HEK293T (cell line): Measurements from ENCODE around the gene GJA4.
A peak's percentile ranks its signal among the peaks of the same experiment; 100 is the strongest.
"Not testable (repeated sequence)": the region's sequence is repeated elsewhere in the genome, so short reads cannot be mapped to it uniquely, and the experiment has no call there.

Experiments
- CTCF ChIA-PET: fragments of 350-600 bp; formaldehyde crosslinking; extraction: SDS; loops from one replicate; lab custom pipeline; 2021; ENCODE audit warnings: antibody characterized with exemption, inconsistent platforms; lab: Yijun Ruan, JAX
- POLR2A ChIA-PET: fragments of 350-600 bp; formaldehyde crosslinking; extraction: SDS; loops from one replicate; lab custom pipeline; 2020; ENCODE audit warnings: antibody characterized with exemption, inconsistent platforms; lab: Yijun Ruan, JAX
- DNase-seq: peaks from one replicate; pipeline ENCODE4 v3.0.0; 2012; ENCODE audit warnings: mixed read lengths; ENCODE audit errors: extremely low spot score
- ARNT ChIP-seq: fragments of 450-650 bp; IDR thresholded peaks from 2 replicates; pipeline ENCODE4 v1.6.1; 2017; ENCODE audit warnings: mild to moderate bottlenecking
- BHLHE40 ChIP-seq: fragments of 450-650 bp; IDR thresholded peaks from 2 replicates; pipeline ENCODE4 v1.6.1; 2016; ENCODE audit warnings: mild to moderate bottlenecking, moderate library complexity, borderline replicate concordance
- CTBP1 ChIP-seq: fragments of 450-650 bp; IDR thresholded peaks from 2 replicates; pipeline ENCODE4 v1.6.1; 2016; ENCODE audit warnings: borderline replicate concordance
- ELF4 ChIP-seq: fragments of 450-650 bp; IDR thresholded peaks from 2 replicates; pipeline ENCODE4 v1.6.1; 2017; ENCODE audit warnings: antibody characterized with exemption
- FOXA1 ChIP-seq: fragments of 450-650 bp; IDR thresholded peaks from 2 replicates; pipeline ENCODE4 v1.6.1; 2016; ENCODE audit warnings: mild to moderate bottlenecking
- FOXK2 ChIP-seq: fragments of 450-650 bp; IDR thresholded peaks from 2 replicates; pipeline ENCODE4 v1.6.1; 2016; ENCODE audit warnings: mild to moderate bottlenecking
- FOXM1 ChIP-seq: fragments of 450-650 bp; IDR thresholded peaks from 2 replicates; pipeline ENCODE4 v1.6.1; 2017; ENCODE audit warnings: mild to moderate bottlenecking, borderline replicate concordance
- HDGF ChIP-seq: fragments of 450-650 bp; IDR thresholded peaks from 2 replicates; pipeline ENCODE4 v1.6.1; 2017; ENCODE audit warnings: antibody characterized with exemption, borderline replicate concordance
- L3MBTL2 ChIP-seq: fragments of 450-650 bp; conservative IDR thresholded peaks from 2 replicates; pipeline ENCODE4 v1.6.1; 2016; ENCODE audit warnings: mild to moderate bottlenecking
- LEF1 ChIP-seq: fragments of 450-650 bp; IDR thresholded peaks from 2 replicates; pipeline ENCODE4 v1.6.1; 2017; ENCODE audit warnings: mild to moderate bottlenecking, borderline replicate concordance
- NFRKB ChIP-seq: fragments of 450-650 bp; IDR thresholded peaks from 2 replicates; pipeline ENCODE4 v1.6.1; 2016; ENCODE audit warnings: mild to moderate bottlenecking, moderate library complexity
- SP1 ChIP-seq: fragments of 450-650 bp; IDR thresholded peaks from 2 replicates; pipeline ENCODE4 v1.6.1; 2017
- SUZ12 ChIP-seq: fragments of 450-650 bp; IDR thresholded peaks from 2 replicates; pipeline ENCODE4 v1.6.1; 2016; ENCODE audit warnings: mild to moderate bottlenecking
- TARDBP ChIP-seq: fragments of 450-650 bp; IDR thresholded peaks from 2 replicates; pipeline ENCODE4 v1.6.1; 2016
- ZNF384 ChIP-seq: fragments of 450-650 bp; IDR thresholded peaks from 2 replicates; pipeline ENCODE4 v1.6.1; 2016
- TF ChIP-seq, protein P1 (sequence below): fragments of 450-650 bp; IDR thresholded peaks from 2 replicates; pipeline ENCODE4 v1.6.1; 2016

Gene GJA4

GRCh38 chr1:34795916-34796315, 3.1 kb downstream of the GJA4 start:
- ChIA-PET CTCF (no interaction called here), POLR2A (interaction anchor here (1.5 kb wide), 1 partner anchor 64 kb away, joined by 3 read pairs; the partner anchor contains the start of gene SMIM12)
- TF ChIP-seq ELF4 (no peak), L3MBTL2 (no peak), SP1 (no peak), CTBP1 (no peak), NFRKB (no peak), ARNT (no peak), FOXA1 (no peak), SUZ12 (no peak), FOXK2 (no peak), HDGF (no peak), ZNF384 (no peak), FOXM1 (no peak)
- DNase-seq = no peak

GRCh38 chr1:34796990-34797389, 4.2 kb downstream of the GJA4 start:
- no peak for TF ChIP-seq SP1
- no peak for TF ChIP-seq ELF4
- no peak for TF ChIP-seq FOXK2
- TF ChIP-seq FOXA1 = no peak
- TF ChIP-seq SUZ12 = no peak
- CTCF ChIA-PET = interaction anchor here (0.6 kb wide), 1 partner anchor 23 kb away, joined by 3 read pairs; no protein-coding TSS in a partner anchor
- no peak for DNase-seq
- POLR2A ChIA-PET = interaction anchor here (1.5 kb wide), 1 partner anchor 63 kb away, joined by 3 read pairs; the partner anchor contains the start of gene SMIM12

GRCh38 chr1:34800214-34800613, 7.4 kb downstream of the GJA4 start:
- ChIA-PET POLR2A (no interaction called here), CTCF (no interaction called here)
- DNase-seq = no peak
- TF ChIP-seq ELF4 = no peak
- TF ChIP-seq HDGF = no peak
- TF ChIP-seq ZNF384 = no peak
- TF ChIP-seq TARDBP = no peak
- TF ChIP-seq FOXM1 = no peak
- TF ChIP-seq ARNT = no peak
- no peak for TF ChIP-seq SP1
- TF ChIP-seq L3MBTL2 = no peak
- no peak for TF ChIP-seq FOXK2
- TF ChIP-seq, protein P1, sequence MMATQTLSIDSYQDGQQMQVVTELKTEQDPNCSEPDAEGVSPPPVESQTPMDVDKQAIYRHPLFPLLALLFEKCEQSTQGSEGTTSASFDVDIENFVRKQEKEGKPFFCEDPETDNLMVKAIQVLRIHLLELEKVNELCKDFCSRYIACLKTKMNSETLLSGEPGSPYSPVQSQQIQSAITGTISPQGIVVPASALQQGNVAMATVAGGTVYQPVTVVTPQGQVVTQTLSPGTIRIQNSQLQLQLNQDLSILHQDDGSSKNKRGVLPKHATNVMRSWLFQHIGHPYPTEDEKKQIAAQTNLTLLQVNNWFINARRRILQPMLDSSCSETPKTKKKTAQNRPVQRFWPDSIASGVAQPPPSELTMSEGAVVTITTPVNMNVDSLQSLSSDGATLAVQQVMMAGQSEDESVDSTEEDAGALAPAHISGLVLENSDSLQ = no peak

DNA sequence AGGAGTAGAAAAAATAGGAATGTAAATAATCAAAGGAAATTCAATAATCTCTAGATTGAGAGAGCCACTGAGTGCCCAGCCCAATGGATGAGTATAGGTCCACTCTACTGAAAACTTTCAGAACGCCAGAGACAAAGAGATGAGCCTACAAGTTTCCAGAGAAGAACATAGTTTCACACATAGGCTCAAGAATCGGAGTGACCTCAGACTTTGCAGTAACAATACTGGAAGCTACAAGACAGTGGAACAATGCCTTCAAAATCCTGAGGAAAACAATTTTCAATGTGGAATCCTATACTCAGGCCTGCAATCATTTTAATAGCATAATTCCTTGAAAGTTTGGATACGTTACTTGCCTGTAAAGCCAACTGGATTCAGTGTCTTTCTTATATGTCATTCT, 11.0 kb downstream of the GJA4 start:
- DNase-seq = no peak
- ChIA-PET CTCF (no interaction called here), POLR2A (no interaction called here)
- no peak for TF ChIP-seq L3MBTL2
- no peak for TF ChIP-seq CTBP1
- no peak for TF ChIP-seq FOXA1
- TF ChIP-seq ARNT = no peak
- TF ChIP-seq SP1 = no peak
- TF ChIP-seq HDGF = no peak
- no peak for TF ChIP-seq FOXK2
- TF ChIP-seq FOXM1 = no peak
- TF ChIP-seq NFRKB = no peak
- no peak for TF ChIP-seq ELF4
- TF ChIP-seq, protein P1 = no peak
- no peak for TF ChIP-seq BHLHE40

GRCh38 chr1:34806396-34806795, 13.6 kb downstream of the GJA4 start:
- ChIA-PET CTCF (interaction anchor here (0.6 kb wide), 1 partner anchor 732 kb away, joined by 4 read pairs; no protein-coding TSS in a partner anchor), POLR2A (no interaction called here)
- no peak for TF ChIP-seq FOXM1
- no peak for TF ChIP-seq LEF1
- no peak for TF ChIP-seq NFRKB
- no peak for TF ChIP-seq SP1
- no peak for TF ChIP-seq ELF4
- TF ChIP-seq BHLHE40 = no peak
- TF ChIP-seq HDGF = no peak
- no peak for TF ChIP-seq SUZ12
- no peak for TF ChIP-seq L3MBTL2
- TF ChIP-seq ARNT = no peak
- no peak for TF ChIP-seq CTBP1
- no peak for TF ChIP-seq ZNF384
- TF ChIP-seq, protein P1 = no peak
- no peak for TF ChIP-seq FOXK2
- TF ChIP-seq TARDBP = no peak
- no peak for TF ChIP-seq FOXA1
- DNase-seq = no peak

DNA sequence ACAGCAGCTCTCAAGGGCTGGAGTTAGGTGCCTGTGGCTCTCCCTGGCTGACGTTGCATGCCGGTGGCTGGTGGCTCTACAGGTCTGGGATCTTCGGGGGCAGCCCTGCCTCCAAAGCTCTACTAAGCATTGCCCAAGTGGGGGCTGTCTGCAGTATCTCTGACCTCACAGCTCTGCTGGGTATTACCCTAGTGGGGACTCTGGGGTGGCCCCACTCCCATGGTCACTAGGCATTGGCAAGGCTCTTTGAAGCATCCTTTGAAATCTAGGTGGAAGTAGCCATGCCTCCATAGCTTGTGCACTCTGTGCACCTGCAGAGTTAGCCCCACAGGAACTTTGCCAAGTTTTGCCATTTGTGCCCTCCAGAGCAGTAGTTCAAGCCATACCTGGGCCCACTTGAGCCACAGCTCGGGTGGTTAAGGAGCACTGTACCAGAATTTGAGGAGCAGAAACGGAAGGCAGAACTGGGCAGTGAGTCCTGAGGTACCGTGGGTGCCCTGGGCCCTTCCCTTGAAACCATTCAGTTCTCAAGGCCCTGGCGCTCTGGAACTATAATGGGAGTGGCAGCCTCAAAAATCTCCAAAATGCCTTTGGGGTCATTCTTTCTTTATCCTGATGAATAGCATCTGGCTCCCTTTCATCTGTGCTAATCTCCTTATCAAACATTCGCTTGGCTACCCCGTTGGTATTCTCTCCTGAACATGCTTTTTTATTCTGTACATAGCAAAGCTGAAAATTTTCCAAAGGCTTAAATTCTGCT, 15.4 kb downstream of the GJA4 start:
- CTCF ChIA-PET = no interaction called here
- POLR2A ChIA-PET = no interaction called here
- TF ChIP-seq SP1 (no peak), ARNT (no peak), BHLHE40 (no peak), FOXK2 (no peak), HDGF (no peak), L3MBTL2 (no peak), TARDBP (no peak), SUZ12 (no peak)
- DNase-seq = peak; percentile 2

DNA sequence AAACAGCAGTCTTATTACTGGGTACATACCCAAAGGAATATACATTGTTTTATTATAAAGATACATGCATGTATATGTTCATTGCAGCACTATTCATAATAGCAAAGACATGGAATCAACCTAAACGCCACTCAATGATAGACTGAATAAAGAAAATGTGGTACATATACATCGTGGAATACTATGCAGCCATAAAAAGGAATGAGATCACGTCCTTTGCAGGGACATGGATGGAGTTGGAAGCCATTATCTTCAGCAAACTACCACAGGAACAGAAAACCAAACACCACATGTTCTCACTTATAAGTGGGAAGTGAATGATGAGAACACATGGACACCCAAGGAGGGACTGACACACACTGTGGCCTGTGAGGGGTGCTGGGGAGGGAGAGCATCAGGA, 18.0 kb downstream of the GJA4 start:
- CTCF ChIA-PET, POLR2A ChIA-PET, DNase-seq: not testable (repeated sequence)
